WTC11 (cell line): Measurements from ENCODE around the gene TSC22D2.

Experiments used
- ATF2 ChIP-seq: sonication (generic); formaldehyde crosslinking; IDR thresholded peaks from 2 replicates; pipeline ENCODE4 v1.8.1; 2022; ENCODE audit warnings: low read depth, missing genetic modification reagents, borderline replicate concordance
- CBFB ChIP-seq: sonication (generic); formaldehyde crosslinking; IDR thresholded peaks from 2 replicates; pipeline ENCODE4 v1.8.1; 2022; ENCODE audit warnings: mild to moderate bottlenecking, low read depth, missing genetic modification reagents
- CTCF ChIP-seq: fragments of 200-600 bp; IDR thresholded peaks from 2 replicates; pipeline ENCODE4 v1.8.0; 2022; ENCODE audit warnings: antibody characterized with exemption
- E2F4 ChIP-seq: sonication (generic); formaldehyde crosslinking; IDR thresholded peaks from 2 replicates; pipeline ENCODE4 v1.8.1; 2022; ENCODE audit warnings: low read depth, mild to moderate bottlenecking, moderate library complexity, missing genetic modification reagents, borderline replicate concordance
- FOXP1 ChIP-seq: sonication (generic); formaldehyde crosslinking; IDR thresholded peaks from 2 replicates; pipeline ENCODE4 v1.8.0; 2022; ENCODE audit warnings: missing genetic modification reagents, mild to moderate bottlenecking, moderate library complexity, borderline replicate concordance
- GABPB1 ChIP-seq: sonication (generic); formaldehyde crosslinking; IDR thresholded peaks from 2 replicates; pipeline ENCODE4 v1.8.1; 2023; ENCODE audit warnings: mild to moderate bottlenecking, missing genetic modification reagents
- HMGXB4 ChIP-seq: sonication (generic); formaldehyde crosslinking; IDR thresholded peaks from 2 replicates; pipeline ENCODE4 v1.8.1; 2023; ENCODE audit warnings: mild to moderate bottlenecking, moderate library complexity, missing genetic modification reagents
- KAT7 ChIP-seq: sonication (generic); formaldehyde crosslinking; IDR thresholded peaks from 2 replicates; pipeline ENCODE4 v1.8.1; 2023; ENCODE audit warnings: missing genetic modification reagents, mild to moderate bottlenecking, borderline replicate concordance
- NR1H2 ChIP-seq: sonication (generic); formaldehyde crosslinking; IDR thresholded peaks from 2 replicates; pipeline ENCODE4 v1.9.0; 2021; ENCODE audit warnings: mild to moderate bottlenecking, moderate library complexity, missing genetic modification reagents
- NR2C2 ChIP-seq: sonication (generic); formaldehyde crosslinking; IDR thresholded peaks from 2 replicates; pipeline ENCODE4 v1.8.0; 2022; ENCODE audit warnings: mild to moderate bottlenecking, missing genetic modification reagents
- PRDM15 ChIP-seq: sonication (generic); formaldehyde crosslinking; IDR thresholded peaks from 2 replicates; pipeline ENCODE4 v1.8.0; 2022; ENCODE audit warnings: missing genetic modification reagents
- TP53 ChIP-seq: sonication (generic); formaldehyde crosslinking; IDR thresholded peaks from 2 replicates; pipeline ENCODE4 v1.8.1; 2023; ENCODE audit warnings: mild to moderate bottlenecking, missing genetic modification reagents
- ZNF263 ChIP-seq: sonication (generic); formaldehyde crosslinking; IDR thresholded peaks from 2 replicates; pipeline ENCODE4 v1.8.1; 2022; ENCODE audit warnings: low read depth, mild to moderate bottlenecking, moderate library complexity, missing genetic modification reagents
- ZNF512 ChIP-seq: sonication (generic); formaldehyde crosslinking; IDR thresholded peaks from 2 replicates; pipeline ENCODE4 v1.8.1; 2022; ENCODE audit warnings: missing genetic modification reagents, borderline replicate concordance

- TF ChIP-seq PRDM15 (CRISPR knock-in tag) (no peak), CTCF (no peak), FOXP1 (CRISPR knock-in tag) (no peak), NR1H2 (CRISPR knock-in tag) (no peak), CBFB (CRISPR knock-in tag) (no peak), ZNF263 (CRISPR knock-in tag) (no peak), KAT7 (CRISPR knock-in tag) (no peak), E2F4 (CRISPR knock-in tag) (no peak), ZNF512 (CRISPR knock-in tag) (no peak), HMGXB4 (CRISPR knock-in tag) (no peak), GABPB1 (CRISPR knock-in tag) (no peak), ATF2 (CRISPR knock-in tag) (no peak), NR2C2 (no peak), TP53 (CRISPR knock-in tag) (no peak)
These were observed 56.6 kb downstream of the TSC22D2 start for GRCh38 chr3:150464684-150465083.
